ENCODE results near the gene ZNF100.

GRCh38 chr19:21694171-21694906 lies 73.0 kb downstream of the ZNF100 start:
- TF ChIP-seq CTCF (conservative IDR thresholded peaks at IDR 0.05; ENCODE audit: low read depth, low read length) (no peak), POLR2A (IDR thresholded peaks at IDR 0.05; ENCODE audit: low read depth, low read length) (no peak), RCOR1 (IDR thresholded peaks at IDR 0.05; ENCODE audit: insufficient replicate concordance, low read length) (no peak), RFX5 (IDR thresholded peaks at IDR 0.05; ENCODE audit: low read depth, low read length) (no peak)
- TF ChIP-seq, protein P1, sequence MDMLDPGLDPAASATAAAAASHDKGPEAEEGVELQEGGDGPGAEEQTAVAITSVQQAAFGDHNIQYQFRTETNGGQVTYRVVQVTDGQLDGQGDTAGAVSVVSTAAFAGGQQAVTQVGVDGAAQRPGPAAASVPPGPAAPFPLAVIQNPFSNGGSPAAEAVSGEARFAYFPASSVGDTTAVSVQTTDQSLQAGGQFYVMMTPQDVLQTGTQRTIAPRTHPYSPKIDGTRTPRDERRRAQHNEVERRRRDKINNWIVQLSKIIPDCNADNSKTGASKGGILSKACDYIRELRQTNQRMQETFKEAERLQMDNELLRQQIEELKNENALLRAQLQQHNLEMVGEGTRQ (IDR thresholded peaks at IDR 0.05; ENCODE audit: low read depth, low read length) = no peak
